Stimulated activated CD4-positive, alpha-beta T cell treated with anti-CD3 and anti-CD28 coated beads, Interleukin-12 subunit alpha, Interleukin-12 subunit beta, amount 100 ng/mL, for 4 hours (primary cell): ENCODE results near the gene DHPS.
"Not testable (repeated sequence)": the region's sequence is repeated elsewhere in the genome, so short reads cannot be mapped to it uniquely, and the experiment has no call there.

Experiments
- DNase-seq: peaks from one replicate; pipeline ENCODE4 v3.0.0-alpha.2; 2020

DHPS gene

GRCh38 chr19:12705169-12705568 is 23.5 kb upstream of the DHPS start:
- DNase-seq = no peak

DNA sequence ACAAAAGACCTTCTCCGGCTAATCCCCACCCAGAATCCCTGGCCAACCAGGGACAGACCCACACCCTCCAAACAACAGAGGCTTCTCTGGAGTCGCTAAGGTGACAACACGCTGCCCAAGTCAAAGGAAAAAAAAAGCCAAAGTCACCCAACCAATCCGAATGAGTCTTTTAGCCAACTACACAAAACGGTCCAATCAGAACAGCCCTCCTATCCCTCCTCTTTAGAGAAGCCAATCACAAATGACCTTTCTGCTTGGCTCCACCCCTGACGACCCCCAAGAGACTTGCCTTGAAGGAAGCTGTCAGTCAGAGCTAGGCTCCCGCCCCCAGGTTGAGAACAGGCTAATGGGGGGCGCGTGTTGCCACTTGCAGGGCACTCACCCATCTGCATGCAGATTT is 21.4 kb upstream of the DHPS start:
- DNase-seq = no peak

DNA sequence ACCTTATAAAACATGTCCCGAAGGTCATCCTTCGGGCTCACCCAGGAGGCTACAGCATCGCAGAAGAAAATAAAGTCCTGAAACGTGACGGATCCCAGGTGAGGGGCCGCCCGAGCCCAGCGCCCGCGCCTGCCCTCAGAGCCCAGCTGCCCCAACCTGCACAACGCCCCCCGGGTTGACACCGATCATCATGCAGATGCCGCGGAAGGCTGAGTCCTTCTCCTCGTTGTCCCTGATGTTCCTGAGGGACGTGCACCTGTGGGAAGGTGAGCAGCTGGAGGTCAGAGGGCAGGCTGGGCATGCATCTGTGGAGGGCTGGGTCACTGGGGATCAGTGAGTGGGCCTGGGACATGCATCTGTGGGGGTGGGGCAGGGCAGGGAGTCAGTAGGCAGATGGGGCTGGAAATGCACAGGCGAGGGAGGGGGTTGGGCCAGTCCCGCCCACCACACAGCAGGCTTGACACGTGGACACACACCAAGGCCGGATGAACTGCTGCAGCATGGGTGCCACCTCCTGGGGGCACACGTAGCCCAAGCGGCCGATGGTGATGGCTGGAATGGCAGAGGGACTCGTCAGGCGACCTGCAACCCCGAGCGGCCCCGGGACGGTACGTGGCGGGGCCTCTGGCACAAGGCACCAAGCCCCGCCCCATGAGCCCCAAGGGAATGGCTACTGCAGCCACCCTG is 20.1 kb upstream of the DHPS start:
- no peak for DNase-seq

- DNase-seq = no peak
Measured at GRCh38 chr19:12698138-12698537, 16.5 kb upstream of the DHPS start.

GRCh38 chr19:12697425-12697824 is 15.7 kb upstream of the DHPS start:
- not testable (repeated sequence) for DNase-seq

- peak; percentile 98 for DNase-seq
Measured at GRCh38 chr19:12696366-12697335, 15.0 kb upstream of the DHPS start, which contains the start of gene FBXW9. TSS of gene FBXW9 (minus strand) at chr19:12696631. CDS start at chr19:12696581, 50 bp downstream.

- DNase-seq = no peak
Measured at GRCh38 chr19:12695997-12696365, 14.3 kb upstream of the DHPS start.

DNA sequence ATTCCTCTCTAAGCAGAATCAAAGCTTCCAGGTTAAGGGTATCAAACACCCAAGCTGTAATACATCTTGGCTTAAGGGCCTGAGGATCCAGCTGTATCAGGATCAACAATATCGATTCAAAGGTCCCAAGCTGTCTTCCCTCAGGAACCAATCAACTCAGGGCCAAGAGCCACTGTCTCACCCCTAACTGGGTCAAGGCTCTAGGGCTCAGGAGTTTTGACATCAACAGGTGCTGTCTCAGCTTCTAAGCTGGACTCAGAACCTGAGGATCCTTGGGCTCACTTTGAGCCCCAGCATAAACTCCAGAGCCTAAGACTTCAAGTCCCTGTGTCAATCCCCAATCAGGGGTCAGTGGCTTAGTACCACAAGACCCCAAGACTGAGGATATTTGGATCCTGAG is 13.8 kb upstream of the DHPS start:
- DNase-seq = no peak

- no peak for DNase-seq
Measured at GRCh38 chr19:12695096-12695495, 13.4 kb upstream of the DHPS start.

DNA sequence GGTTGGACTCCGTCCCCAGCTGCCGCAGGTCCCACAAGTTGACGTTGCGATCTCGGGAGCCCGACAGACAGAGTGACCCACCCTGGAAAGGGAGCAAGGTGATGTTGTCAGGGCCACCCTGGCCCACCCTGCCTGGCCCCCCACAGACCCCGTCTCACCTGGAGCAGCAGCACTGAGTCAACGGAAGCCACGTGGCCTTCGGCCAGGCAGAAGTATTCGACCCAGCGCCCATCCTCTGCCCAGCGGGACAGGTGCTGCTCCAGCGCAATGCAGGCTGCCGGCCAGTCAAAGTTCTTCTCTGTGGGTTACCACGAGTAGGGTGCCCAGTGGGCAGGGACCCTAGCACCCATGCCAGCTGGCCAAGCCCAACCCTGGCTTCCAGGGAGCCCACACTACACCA is 13.0 kb upstream of the DHPS start:
- DNase-seq = no peak

GRCh38 chr19:12692960-12693359 is 11.3 kb upstream of the DHPS start:
- DNase-seq = no peak

DNA sequence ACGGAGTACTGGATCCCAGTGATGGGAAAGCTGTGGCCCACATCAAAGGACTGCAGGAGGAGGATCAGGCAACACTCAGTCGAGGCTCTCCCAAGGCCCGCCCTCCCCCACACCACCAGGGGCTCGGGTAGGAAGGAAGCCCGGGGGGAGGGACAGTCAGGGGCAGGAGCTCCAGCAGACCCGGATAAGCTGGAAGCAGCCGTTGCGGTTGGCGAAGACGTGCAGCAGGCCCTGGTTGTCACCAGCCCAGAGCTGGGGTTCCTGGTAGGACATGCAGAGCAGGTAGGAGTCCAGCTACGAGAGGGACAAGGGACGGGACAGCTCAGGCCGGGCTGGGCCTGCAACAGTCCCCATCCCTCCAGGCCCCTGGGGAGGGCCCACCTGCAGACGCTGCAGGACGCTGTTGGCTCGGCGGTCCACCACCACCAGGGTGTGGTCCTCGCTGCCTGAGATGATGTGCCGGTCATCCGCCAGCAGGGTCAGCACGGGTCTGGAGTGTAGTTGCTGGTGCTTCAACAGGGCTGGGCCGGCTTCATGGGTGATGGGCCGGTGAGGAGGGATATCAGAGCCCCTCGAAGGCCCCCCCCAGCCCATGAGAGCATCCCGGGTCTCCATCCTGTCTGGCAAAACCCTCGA is 8.0 kb upstream of the DHPS start:
- no peak for DNase-seq

DNA sequence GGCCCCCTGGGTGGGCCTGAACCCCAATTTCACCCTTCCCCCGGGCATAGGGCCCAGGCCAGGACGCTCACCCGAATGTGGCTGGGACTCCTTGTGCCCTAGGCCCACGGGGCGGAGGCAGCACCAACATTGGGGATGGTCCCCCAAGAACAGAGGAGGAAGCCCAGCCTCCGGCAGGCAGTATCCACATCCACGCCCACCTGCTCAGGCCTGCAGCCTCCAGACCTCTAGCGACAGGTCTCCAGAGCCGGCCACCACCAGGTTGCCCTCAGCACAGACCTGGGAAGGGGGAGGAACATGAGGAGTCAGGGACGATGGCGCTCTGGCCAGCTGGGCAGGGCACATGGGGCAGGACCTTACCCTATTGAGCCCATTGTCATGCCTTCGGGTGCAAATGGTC is 7.3 kb upstream of the DHPS start:
- DNase-seq = no peak

GRCh38 chr19:12687496-12688196 is 6.0 kb upstream of the DHPS start, which contains the start of gene GNG14:
TSS of gene GNG14 (plus strand) at chr19:12687998. CDS start at chr19:12688049, 51 bp downstream.
- DNase-seq = no peak

DNA sequence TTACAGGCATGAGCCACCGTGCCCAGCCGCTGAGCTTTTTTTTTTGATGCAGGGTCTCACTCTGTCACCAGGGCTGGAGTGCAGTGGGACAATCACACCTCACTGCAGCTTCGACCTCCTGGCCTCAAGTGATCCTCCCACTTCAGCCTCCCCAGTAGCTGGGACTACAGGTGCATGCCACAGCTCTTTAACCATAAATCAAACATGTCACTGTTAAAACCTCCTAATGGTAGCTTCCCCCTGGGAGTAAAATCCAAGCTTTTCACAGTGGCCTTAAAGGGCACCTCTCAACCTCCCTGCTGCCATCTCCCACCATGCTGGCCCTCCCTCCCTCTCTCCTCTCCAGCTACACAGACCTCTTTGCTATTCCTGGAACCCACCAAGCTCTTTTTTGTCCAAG is 4.2 kb upstream of the DHPS start:
- no peak for DNase-seq

- DNase-seq = no peak
Measured at GRCh38 chr19:12680034-12680433, 1.6 kb downstream of the DHPS start.

GRCh38 chr19:12678039-12678438 is 3.6 kb downstream of the DHPS start:
- DNase-seq = not testable (repeated sequence)

DNA sequence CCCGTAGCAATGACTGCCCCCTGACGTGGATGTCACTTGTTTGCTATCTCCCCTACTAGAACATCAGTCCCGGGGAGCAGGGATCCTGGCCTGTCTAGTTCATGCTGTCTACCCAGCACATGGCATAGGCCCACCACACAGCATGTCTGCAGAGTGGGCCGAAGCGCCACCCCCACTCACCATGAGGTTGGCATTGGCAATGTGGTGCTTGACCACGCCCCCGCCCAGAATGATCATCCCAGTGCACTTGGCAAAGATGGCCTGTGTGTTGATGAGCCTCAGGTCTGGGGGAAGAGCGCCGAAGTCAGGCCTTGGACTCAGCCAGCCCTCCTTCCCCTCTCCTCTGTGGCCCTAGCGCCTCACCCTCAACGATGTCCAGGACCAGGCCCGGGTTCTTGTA is 4.8 kb downstream of the DHPS start:
- DNase-seq = no peak

GRCh38 chr19:12676384-12676792 is 5.3 kb downstream of the DHPS start:
- DNase-seq = peak; percentile 88

DNA sequence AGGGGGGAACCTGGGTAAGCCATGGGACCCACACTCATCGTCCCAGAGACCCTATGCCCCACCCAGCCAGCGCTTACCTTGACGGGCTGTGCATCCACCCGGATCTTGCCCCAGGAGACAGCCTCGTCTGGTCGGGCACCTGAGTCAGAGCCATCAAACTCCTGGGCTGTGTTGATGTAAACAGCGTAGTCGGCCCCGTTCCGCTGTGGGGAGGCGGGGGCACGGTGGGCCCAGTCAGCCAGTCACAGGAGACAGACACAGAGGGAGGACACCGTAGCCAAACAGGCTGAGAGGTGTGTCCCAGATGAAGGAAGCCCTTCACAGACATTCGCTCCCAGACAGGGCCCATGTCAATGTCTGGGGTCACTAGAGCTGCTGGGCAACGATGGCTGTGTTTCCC is 5.7 kb downstream of the DHPS start:
- no peak for DNase-seq

- DNase-seq = no peak
Measured at GRCh38 chr19:12675399-12675798, 6.3 kb downstream of the DHPS start.

DNA sequence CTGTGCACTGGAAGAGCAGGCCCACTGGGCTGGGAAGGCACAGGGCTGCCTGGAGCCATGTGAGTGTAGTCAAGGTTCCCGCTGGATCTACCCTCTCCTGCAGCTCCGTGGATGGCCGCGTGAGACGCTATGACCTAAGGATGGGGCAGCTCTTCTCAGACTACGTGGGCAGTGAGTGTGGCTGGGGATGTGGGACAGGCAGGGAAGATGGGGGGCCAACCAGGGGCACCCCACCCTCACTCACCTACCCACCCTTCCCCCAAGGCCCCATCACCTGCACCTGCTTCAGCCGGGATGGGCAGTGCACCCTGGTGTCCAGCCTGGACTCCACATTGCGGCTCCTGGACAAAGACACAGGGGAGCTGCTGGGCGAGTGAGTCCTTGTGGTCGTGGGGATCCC is 8.9 kb downstream of the DHPS start:
- DNase-seq = no peak
